Neural cell (in vitro differentiated cells): ENCODE measurements around the gene SSR3.

Experiments
- EP300 ChIP-seq: fragments of 450-650 bp; conservative IDR thresholded peaks from 2 replicates; pipeline ENCODE4 v1.6.1; 2014; ENCODE audit warnings: antibody characterized with exemption, mild to moderate bottlenecking, moderate library complexity; ENCODE audit not compliant: poor library complexity, severe bottlenecking
- EZH2 ChIP-seq: fragments of 200-600, 300-800 bp; shearing (Covaris generic), sonication (generic); IDR thresholded peaks from 2 replicates; pipeline ENCODE4 v1.6.1; 2014; ENCODE audit warnings: antibody characterized with exemption, low read length, borderline replicate concordance, mild to moderate bottlenecking; ENCODE audit not compliant: insufficient read depth, poor library complexity, severe bottlenecking
- MXI1 ChIP-seq: fragments of 450-650 bp; conservative IDR thresholded peaks from 2 replicates; pipeline ENCODE4 v1.6.1; 2014; ENCODE audit warnings: antibody characterized with exemption, mild to moderate bottlenecking; ENCODE audit not compliant: poor library complexity, severe bottlenecking
- POLR2AphosphoS5 ChIP-seq: IDR thresholded peaks from 2 replicates; pipeline ENCODE4 v1.6.1; 2012
- SMC3 ChIP-seq: fragments of 450-650 bp; conservative IDR thresholded peaks from 2 replicates; pipeline ENCODE4 v1.6.1; 2014; ENCODE audit warnings: antibody characterized with exemption, mild to moderate bottlenecking, moderate library complexity; ENCODE audit not compliant: poor library complexity
- TAF1 ChIP-seq: IDR thresholded peaks from 2 replicates; pipeline ENCODE4 v1.6.1; 2012; ENCODE audit warnings: low read depth
- TF ChIP-seq, protein P1 (sequence below): fragments of 450-650 bp; IDR thresholded peaks from 2 replicates; pipeline ENCODE4 v1.5.1; 2014; ENCODE audit warnings: antibody characterized with exemption, mild to moderate bottlenecking, moderate library complexity; ENCODE audit not compliant: poor library complexity, severe bottlenecking
- TF ChIP-seq, protein P2 (sequence below): IDR thresholded peaks from 2 replicates; pipeline ENCODE4 v1.6.1; 2012; ENCODE audit warnings: borderline replicate concordance

DNA sequence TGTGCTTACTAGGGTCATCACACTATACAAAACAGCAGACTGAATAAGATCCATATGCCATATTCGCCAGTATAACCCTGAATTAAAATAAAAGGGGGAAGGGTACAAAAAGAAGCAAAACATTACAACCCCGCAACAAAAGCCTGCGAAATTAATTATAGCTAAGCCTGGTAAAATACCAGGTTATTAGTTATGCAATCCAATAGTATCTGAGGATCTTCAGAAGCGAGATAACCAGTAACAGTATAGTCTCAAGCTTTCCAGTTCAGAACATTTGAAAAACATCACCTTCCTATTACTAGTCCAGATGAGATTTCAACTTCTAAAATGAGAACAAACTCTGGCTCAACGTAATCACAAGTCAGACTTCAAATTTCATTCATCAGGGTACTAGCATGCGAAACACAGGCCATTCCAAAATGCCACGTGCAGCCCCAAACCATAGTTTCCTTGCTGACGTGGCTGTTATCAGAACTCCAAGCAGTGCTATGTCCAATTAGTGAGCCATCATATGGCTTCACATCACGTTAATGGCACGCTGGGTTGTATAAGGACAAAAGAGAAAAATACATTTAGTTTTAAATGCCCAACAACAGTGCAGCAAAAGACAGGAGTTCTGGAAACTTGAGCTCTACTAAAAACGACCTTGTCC is 1.1 kb downstream of the SSR3 start:
- no peak for TF ChIP-seq TAF1
- TF ChIP-seq, protein P1, sequence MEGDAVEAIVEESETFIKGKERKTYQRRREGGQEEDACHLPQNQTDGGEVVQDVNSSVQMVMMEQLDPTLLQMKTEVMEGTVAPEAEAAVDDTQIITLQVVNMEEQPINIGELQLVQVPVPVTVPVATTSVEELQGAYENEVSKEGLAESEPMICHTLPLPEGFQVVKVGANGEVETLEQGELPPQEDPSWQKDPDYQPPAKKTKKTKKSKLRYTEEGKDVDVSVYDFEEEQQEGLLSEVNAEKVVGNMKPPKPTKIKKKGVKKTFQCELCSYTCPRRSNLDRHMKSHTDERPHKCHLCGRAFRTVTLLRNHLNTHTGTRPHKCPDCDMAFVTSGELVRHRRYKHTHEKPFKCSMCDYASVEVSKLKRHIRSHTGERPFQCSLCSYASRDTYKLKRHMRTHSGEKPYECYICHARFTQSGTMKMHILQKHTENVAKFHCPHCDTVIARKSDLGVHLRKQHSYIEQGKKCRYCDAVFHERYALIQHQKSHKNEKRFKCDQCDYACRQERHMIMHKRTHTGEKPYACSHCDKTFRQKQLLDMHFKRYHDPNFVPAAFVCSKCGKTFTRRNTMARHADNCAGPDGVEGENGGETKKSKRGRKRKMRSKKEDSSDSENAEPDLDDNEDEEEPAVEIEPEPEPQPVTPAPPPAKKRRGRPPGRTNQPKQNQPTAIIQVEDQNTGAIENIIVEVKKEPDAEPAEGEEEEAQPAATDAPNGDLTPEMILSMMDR = no peak
- TF ChIP-seq MXI1 = peak; percentile 23
- no peak for TF ChIP-seq POLR2AphosphoS5
- TF ChIP-seq EZH2 = no peak
- TF ChIP-seq, protein P2, sequence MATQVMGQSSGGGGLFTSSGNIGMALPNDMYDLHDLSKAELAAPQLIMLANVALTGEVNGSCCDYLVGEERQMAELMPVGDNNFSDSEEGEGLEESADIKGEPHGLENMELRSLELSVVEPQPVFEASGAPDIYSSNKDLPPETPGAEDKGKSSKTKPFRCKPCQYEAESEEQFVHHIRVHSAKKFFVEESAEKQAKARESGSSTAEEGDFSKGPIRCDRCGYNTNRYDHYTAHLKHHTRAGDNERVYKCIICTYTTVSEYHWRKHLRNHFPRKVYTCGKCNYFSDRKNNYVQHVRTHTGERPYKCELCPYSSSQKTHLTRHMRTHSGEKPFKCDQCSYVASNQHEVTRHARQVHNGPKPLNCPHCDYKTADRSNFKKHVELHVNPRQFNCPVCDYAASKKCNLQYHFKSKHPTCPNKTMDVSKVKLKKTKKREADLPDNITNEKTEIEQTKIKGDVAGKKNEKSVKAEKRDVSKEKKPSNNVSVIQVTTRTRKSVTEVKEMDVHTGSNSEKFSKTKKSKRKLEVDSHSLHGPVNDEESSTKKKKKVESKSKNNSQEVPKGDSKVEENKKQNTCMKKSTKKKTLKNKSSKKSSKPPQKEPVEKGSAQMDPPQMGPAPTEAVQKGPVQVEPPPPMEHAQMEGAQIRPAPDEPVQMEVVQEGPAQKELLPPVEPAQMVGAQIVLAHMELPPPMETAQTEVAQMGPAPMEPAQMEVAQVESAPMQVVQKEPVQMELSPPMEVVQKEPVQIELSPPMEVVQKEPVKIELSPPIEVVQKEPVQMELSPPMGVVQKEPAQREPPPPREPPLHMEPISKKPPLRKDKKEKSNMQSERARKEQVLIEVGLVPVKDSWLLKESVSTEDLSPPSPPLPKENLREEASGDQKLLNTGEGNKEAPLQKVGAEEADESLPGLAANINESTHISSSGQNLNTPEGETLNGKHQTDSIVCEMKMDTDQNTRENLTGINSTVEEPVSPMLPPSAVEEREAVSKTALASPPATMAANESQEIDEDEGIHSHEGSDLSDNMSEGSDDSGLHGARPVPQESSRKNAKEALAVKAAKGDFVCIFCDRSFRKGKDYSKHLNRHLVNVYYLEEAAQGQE = no peak
- no peak for TF ChIP-seq EP300
- no peak for TF ChIP-seq SMC3
